ENCODE results near the gene PIM3. TPM values are rescaled to one million over a fixed set of nuclear protein-coding genes. Genes with fewer than 3 reads are reported as not detected.
A peak's percentile ranks its signal among the peaks of the same experiment; 100 is the strongest.
"Not testable (repeated sequence)": the region's sequence is repeated elsewhere in the genome, so short reads cannot be mapped to it uniquely, and the experiment has no call there.

PIM3 gene
- total RNA-seq, 2 donors from 2014 or later, result 94.8 to 235 TPM

DNA sequence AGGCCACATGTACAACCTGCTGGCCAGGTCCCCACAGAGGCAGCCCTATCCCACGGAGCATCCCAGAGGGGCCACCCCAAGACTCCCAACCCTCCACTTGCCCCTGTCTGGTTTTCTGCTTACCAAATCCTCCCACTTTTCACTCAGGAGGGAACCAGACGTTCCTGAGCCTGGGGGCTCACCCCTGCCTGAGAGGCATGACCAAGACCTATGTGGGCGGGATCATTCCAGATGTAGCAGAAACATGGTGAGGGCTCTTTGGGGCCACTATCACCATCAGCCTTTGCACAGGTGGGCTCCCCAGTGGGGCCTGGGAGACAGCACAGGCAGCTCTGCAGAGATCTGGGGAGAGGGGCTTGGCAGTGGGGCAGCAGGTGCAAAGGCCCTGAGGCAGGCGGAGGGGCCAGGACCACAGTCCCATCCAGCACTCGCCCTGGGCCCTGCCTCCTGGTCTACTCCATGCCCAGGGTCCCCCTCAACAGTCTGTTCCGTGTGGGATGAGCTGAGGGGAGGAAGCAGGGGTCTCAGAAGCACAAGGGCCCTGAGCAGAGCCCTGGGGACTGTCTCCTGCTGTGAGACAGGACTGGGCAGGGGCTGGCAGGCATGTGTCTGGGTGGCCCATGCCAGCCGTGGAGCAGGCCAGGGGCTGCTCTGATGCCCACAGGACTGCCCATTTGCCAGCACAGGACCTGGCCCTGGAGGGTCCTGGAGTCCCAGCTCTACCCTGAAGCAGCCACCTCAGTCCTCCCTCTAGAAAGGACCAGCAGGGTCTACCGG, 9.4 kb downstream of the PIM3 start:
- peak overlapping the region; percentile 94 for H3K27ac Mint-ChIP-seq
- no peaks in the 10 kb centered on the region for H3K27me3 Mint-ChIP-seq
- H3K4me1 Mint-ChIP-seq, result peaks cover 5% of the 10 kb centered on the region
- H3K9me3 Mint-ChIP-seq, result no peaks in the 10 kb centered on the region
- H3K4me3 Mint-ChIP-seq, result peak overlapping the region; percentile 85
- H3K36me3 Mint-ChIP-seq (ENCODE audit: low read depth), result peaks cover 36% of the 10 kb centered on the region
- no peak for ATAC-seq (replicated peaks)

DNA sequence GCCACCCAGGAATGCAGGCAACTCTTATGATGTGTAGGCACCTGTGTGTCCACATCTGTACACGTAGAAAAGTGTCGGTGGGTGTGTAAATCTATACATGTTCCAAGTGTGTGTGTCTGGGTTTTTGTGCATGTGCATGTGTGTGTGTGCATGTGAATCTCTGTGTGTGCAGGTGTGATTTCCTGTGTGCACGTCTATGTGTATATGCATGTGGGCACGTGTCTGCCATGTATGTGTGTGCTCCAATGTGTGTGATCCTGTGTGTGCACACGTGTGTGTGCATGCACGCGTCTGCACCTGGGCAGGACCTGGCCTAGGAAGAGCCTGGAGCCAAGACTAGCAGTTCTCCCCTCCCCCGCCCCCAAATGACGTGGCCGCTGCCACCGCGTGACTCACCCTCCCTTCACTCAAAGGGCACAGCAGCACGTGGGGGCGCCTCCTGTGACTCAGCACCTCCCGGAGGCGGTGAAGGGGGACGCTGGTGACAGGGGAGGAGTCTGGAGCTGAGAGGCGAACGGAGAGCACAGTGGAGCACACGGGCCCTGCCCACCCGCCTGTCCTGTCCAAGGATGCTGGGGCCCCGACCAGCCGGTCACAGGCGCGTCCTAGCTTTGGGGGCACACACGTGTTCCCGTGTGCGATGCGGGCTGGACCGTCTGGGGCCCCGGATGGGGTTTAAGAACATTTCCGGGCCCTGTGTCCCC, 10.1 kb downstream of the PIM3 start:
- no peaks in the 10 kb centered on the region for H3K27me3 Mint-ChIP-seq
- H3K36me3 Mint-ChIP-seq (ENCODE audit: low read depth), result peaks cover 35% of the 10 kb centered on the region
- H3K9me3 Mint-ChIP-seq, result no peaks in the 10 kb centered on the region
- H3K4me3 Mint-ChIP-seq, result peak overlapping the region; percentile 85
- peak overlapping the region; percentile 94 for H3K27ac Mint-ChIP-seq
- ATAC-seq (replicated peaks), result peak; percentile 87
- peaks cover 12% of the 10 kb centered on the region for H3K4me1 Mint-ChIP-seq

- Mint-ChIP-seq H3K4me3 (peak overlapping the region; percentile 85), H3K36me3 (ENCODE audit: low read depth) (peaks cover 33% of the 10 kb centered on the region), H3K27me3 (no peaks in the 10 kb centered on the region), H3K9me3 (no peaks in the 10 kb centered on the region), H3K27ac (peak overlapping the region; percentile 94), H3K4me1 (peaks cover 13% of the 10 kb centered on the region)
- peak; percentile 28 for ATAC-seq (replicated peaks)
Measured at GRCh38 chr22:49971232-49972162, 10.9 kb downstream of the PIM3 start.

DNA sequence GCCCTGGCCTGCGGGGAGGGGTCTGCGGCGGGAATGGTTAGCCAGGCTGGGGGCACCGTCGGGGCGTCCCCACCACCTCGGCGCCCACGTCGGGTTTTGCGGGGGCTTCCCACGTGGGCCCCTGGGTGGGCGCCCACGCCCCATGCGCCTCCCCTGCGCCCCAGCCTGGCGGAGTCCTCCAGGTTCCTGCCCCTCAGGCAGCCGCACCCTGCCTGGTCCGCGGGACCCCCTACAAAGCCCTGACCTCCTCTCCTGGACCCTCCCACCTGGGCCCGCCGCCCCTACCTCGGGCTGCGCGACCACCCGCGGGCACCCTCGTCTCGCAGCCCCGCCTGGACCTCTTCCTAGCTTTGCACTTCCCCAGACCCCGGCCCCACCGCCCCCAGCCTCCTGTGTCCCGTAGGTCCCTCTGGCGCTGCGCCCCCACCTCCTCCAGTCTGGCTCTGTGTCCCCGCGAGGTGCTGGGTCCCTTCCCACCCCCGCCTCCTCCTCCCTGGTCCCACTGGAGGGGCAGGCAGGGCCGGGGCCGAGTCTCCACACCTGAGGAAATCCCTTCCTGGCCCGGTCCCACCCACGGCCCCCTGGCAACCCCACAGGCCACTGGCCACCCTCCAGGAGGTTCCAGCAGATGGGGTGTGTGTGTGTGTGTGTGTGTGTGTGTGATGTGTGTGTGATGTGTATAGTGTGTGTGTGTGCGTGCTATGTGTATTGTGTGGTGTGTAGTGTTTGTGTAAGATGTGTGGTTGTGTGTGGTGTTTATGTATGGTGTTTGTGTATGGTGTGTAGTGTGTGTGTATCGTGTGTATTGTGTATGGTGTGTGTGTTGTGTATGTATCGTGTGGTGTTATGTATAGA, 11.8 kb downstream of the PIM3 start:
- Mint-ChIP-seq H3K27ac (no peak overlapping the region), H3K4me1 (peaks cover 13% of the 10 kb centered on the region), H3K27me3 (no peaks in the 10 kb centered on the region), H3K36me3 (ENCODE audit: low read depth) (peaks cover 32% of the 10 kb centered on the region), H3K4me3 (no peak overlapping the region), H3K9me3 (no peaks in the 10 kb centered on the region)
- no peak for ATAC-seq (replicated peaks)

DNA sequence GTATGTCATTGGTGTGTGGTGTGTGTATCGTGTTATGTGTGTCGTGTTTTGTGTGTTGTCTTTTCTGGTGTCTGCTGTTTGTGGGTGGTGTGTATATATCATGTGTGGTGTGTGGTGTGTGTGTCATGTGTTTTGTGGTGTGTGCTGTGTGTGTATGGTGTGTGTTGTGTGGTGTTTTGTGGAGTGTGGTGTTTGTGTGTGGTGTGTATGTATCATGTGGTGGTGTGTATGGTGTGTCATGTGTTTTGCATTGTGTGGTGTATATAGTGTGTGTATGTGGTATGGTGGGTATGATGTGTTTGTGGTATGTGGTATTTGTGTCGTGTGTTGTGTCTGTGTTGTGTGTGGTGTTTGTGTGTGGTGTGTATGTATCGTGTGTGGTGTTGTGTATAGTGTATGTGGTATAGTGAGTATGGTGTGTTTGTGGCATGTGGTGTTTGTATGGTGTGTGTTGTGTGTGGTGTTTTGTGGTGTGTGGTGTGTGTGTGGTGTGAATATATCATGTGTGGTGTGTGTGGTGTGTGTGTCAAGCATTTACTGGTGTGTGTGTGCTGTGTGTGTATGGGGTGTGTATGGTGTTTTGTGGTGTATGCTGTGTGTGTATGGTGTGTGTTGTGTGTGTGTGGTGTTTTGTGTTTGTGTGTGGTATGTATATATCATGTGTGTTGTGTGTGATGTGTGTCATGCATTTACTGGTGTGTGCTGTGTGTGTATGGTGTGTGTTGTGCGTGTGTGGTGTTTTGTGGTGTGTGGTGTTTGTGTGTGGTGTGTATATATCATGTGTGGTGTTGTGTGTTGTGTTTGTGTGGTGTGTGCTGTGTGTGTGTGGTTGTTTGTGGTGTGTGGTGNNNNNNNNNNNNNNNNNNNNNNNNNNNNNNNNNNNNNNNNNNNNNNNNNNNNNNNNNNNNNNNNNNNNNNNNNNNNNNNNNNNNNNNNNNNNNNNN, 12.7 kb downstream of the PIM3 start:
- no peaks in the 10 kb centered on the region for H3K9me3 Mint-ChIP-seq
- H3K4me1 Mint-ChIP-seq, result peaks cover 13% of the 10 kb centered on the region
- no peak overlapping the region for H3K27ac Mint-ChIP-seq
- no peak overlapping the region for H3K4me3 Mint-ChIP-seq
- no peaks in the 10 kb centered on the region for H3K27me3 Mint-ChIP-seq
- no peak for ATAC-seq (replicated peaks)
- peaks cover 24% of the 10 kb centered on the region for H3K36me3 Mint-ChIP-seq (ENCODE audit: low read depth)

DNA sequence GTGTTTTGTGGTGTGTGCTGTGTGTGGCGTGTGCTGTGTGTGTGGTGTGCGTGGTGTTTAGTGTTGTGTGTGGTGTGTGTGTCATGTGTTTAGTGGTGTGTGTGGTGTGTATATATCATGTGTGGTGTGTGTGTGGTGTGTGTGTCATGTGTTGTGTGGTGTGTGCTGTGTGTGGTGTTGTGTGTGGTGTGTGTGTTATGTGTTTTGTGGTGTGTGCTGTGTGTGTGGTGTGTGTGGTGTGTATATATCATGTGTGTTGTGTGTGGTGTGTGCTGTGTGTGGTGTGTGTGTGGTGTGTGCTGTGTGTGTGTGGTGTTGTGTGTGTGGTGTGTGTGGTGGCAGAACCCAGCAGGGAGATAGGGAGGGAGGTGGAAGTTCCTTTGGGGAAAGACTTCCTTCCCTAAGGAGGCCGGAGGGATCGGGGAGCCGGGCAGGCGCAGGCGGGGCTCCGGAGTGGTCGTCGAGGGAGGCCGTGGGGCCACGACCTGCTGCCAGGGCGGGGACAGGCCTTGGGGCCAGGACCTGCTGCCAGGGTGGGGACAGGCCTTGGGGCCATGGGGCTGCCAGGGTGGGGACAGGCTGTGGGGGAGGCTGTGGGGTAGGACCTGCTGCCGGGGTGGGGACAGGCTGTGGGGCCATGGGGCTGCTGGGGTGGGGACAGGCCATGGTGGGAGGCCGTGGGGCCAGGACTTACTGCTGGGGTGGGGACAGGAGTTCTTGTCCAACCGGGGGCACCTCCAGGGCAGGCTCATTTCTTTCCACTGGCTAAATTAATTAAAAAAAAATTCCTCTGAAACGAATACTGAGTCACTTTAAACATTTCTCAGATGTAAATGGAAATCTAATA, 15.2 kb downstream of the PIM3 start:
- peak; percentile 60 for ATAC-seq (replicated peaks)
- H3K27me3 Mint-ChIP-seq, result no peaks in the 10 kb centered on the region
- peak overlapping the region; percentile 89 for H3K27ac Mint-ChIP-seq
- H3K36me3 Mint-ChIP-seq (ENCODE audit: low read depth), result peaks cover 30% of the 10 kb centered on the region
- H3K4me1 Mint-ChIP-seq, result peaks cover 17% of the 10 kb centered on the region
- H3K9me3 Mint-ChIP-seq, result peaks cover 5% of the 10 kb centered on the region
- H3K4me3 Mint-ChIP-seq, result peak overlapping the region; percentile 76

- peaks cover 25% of the 10 kb centered on the region for H3K36me3 Mint-ChIP-seq (ENCODE audit: low read depth)
- peak; percentile 75 for ATAC-seq (replicated peaks)
- H3K27me3 Mint-ChIP-seq, result no peaks in the 10 kb centered on the region
- peak overlapping the region; percentile 89 for H3K27ac Mint-ChIP-seq
- peaks cover 16% of the 10 kb centered on the region for H3K4me1 Mint-ChIP-seq
- peak overlapping the region; percentile 76 for H3K4me3 Mint-ChIP-seq
- H3K9me3 Mint-ChIP-seq, result peaks cover 5% of the 10 kb centered on the region
Measured at GRCh38 chr22:49976439-49977175, 16.0 kb downstream of the PIM3 start.

- no peak overlapping the region for H3K4me3 Mint-ChIP-seq
- H3K36me3 Mint-ChIP-seq (ENCODE audit: low read depth), result peaks cover 25% of the 10 kb centered on the region
- H3K4me1 Mint-ChIP-seq, result peaks cover 16% of the 10 kb centered on the region
- H3K27ac Mint-ChIP-seq, result no peak overlapping the region
- no peak for ATAC-seq (replicated peaks)
- H3K9me3 Mint-ChIP-seq, result peaks cover 5% of the 10 kb centered on the region
- H3K27me3 Mint-ChIP-seq, result no peaks in the 10 kb centered on the region
Measured at GRCh38 chr22:49977578-49977977, 17.0 kb downstream of the PIM3 start.

GRCh38 chr22:49979587-49980264, 19.2 kb downstream of the PIM3 start:
- peaks cover 31% of the 10 kb centered on the region for H3K36me3 Mint-ChIP-seq (ENCODE audit: low read depth)
- peaks cover 5% of the 10 kb centered on the region for H3K9me3 Mint-ChIP-seq
- H3K4me1 Mint-ChIP-seq, result peaks cover 21% of the 10 kb centered on the region
- ATAC-seq (replicated peaks), result peak; percentile 35
- peak overlapping the region; percentile 73 for H3K27ac Mint-ChIP-seq
- H3K27me3 Mint-ChIP-seq, result no peaks in the 10 kb centered on the region
- H3K4me3 Mint-ChIP-seq, result peak overlapping the region; percentile 43

- not testable (repeated sequence) for H3K27ac Mint-ChIP-seq; ATAC-seq (replicated peaks); H3K9me3 Mint-ChIP-seq; H3K4me3 Mint-ChIP-seq; H3K27me3 Mint-ChIP-seq
- Mint-ChIP-seq H3K4me1 (peaks cover 14% of the 10 kb centered on the region), H3K36me3 (ENCODE audit: low read depth) (peaks cover 16% of the 10 kb centered on the region)
Measured at GRCh38 chr22:49981799-49982198, 21.2 kb downstream of the PIM3 start.
